ENCODE results near the gene SORL1.

GRCh38 chr11:121445071-121445768 lies 6.9 kb upstream of the SORL1 start:
- TF ChIP-seq POLR2A (IDR thresholded peaks at IDR 0.05; ENCODE audit: low read depth, low read length): no peak
- no peak for TF ChIP-seq TAF1 (IDR thresholded peaks at IDR 0.05; ENCODE audit: borderline replicate concordance, low read depth, low read length)
